ENCODE data around the gene WDR6.

GRCh38 chr3:48982686-48983085 lies 24.5 kb upstream of the WDR6 start:
- no peak for TF ChIP-seq CTCF (IDR thresholded peaks at IDR 0.05; ENCODE audit: insufficient read depth, low read length, poor library complexity, severe bottlenecking)
- no peak for TF ChIP-seq EZH2phosphoT487 (conservative IDR thresholded peaks at IDR 0.05; ENCODE audit: low read length)
